Forelimb muscle (tissue), 1 donor: Measurements from ENCODE around the gene RABL2A. TPM values are rescaled to one million over a fixed set of nuclear protein-coding genes. Genes with fewer than 3 reads are reported as not detected.
"Not testable (repeated sequence)": the region's sequence is repeated elsewhere in the genome, so short reads cannot be mapped to it uniquely, and the experiment has no call there.

ENCODE experiments used
- DNase-seq: peaks from one replicate; pipeline ENCODE4 v3.0.0-alpha.2; 2013; ENCODE audit warnings: low read depth
- polyA plus RNA-seq: library from polyadenylated mRNA; unstranded; fragments of 120-200 nt; gene quantifications from one replicate; pipeline ENCODE4 v1.2.1, GENCODE V29; 2013; ENCODE audit not compliant: insufficient read length

The RABL2A gene
- 16.6 TPM for polyA plus RNA-seq

- not testable (repeated sequence) for DNase-seq
Measured at GRCh38 chr2:113626616-113627330, at the start of gene RABL2A. Gene RABL2A, plus strand, starts transcription at chr2:113627266. Its CDS starts 1,341 bp downstream, at chr2:113628607.

- DNase-seq, result not testable (repeated sequence)
Measured at GRCh38 chr2:113578508-113578907, 48.6 kb upstream of the RABL2A start.

- not testable (repeated sequence) for DNase-seq
Measured at GRCh38 chr2:113582473-113582872, 44.6 kb upstream of the RABL2A start.

GRCh38 chr2:113583521-113584225 is 43.4 kb upstream of the RABL2A start:
- not testable (repeated sequence) for DNase-seq

GRCh38 chr2:113584311-113585092 is 42.6 kb upstream of the RABL2A start:
- not testable (repeated sequence) for DNase-seq

GRCh38 chr2:113587201-113587600 is 39.9 kb upstream of the RABL2A start:
- not testable (repeated sequence) for DNase-seq

- not testable (repeated sequence) for DNase-seq
Measured at GRCh38 chr2:113589591-113589990, 37.5 kb upstream of the RABL2A start.

- not testable (repeated sequence) for DNase-seq
Measured at GRCh38 chr2:113591926-113592325, 35.1 kb upstream of the RABL2A start.

- DNase-seq, result not testable (repeated sequence)
Measured at GRCh38 chr2:113593280-113593679, 33.8 kb upstream of the RABL2A start.

- not testable (repeated sequence) for DNase-seq
Measured at GRCh38 chr2:113595725-113596124, 31.3 kb upstream of the RABL2A start.

- DNase-seq, result not testable (repeated sequence)
Measured at GRCh38 chr2:113597164-113597563, 29.9 kb upstream of the RABL2A start.

GRCh38 chr2:113597572-113597971 is 29.5 kb upstream of the RABL2A start:
- DNase-seq, result not testable (repeated sequence)

- not testable (repeated sequence) for DNase-seq
Measured at GRCh38 chr2:113598180-113598579, 28.9 kb upstream of the RABL2A start.

GRCh38 chr2:113598738-113599137 is 28.3 kb upstream of the RABL2A start:
- not testable (repeated sequence) for DNase-seq

- not testable (repeated sequence) for DNase-seq
Measured at GRCh38 chr2:113599208-113599607, 27.9 kb upstream of the RABL2A start.

GRCh38 chr2:113602040-113602769 is 24.9 kb upstream of the RABL2A start:
- not testable (repeated sequence) for DNase-seq

- DNase-seq, result no peak
Measured at GRCh38 chr2:113602869-113603466, 24.1 kb upstream of the RABL2A start.

GRCh38 chr2:113603467-113604084 is 23.5 kb upstream of the RABL2A start:
- peak; percentile 93 for DNase-seq

- peak; percentile 65 for DNase-seq
Measured at GRCh38 chr2:113604085-113604477, 23.0 kb upstream of the RABL2A start.

- DNase-seq, result not testable (repeated sequence)
Measured at GRCh38 chr2:113604661-113605060, 22.4 kb upstream of the RABL2A start.
